Endothelial cell (in vitro differentiated cells): ENCODE results near the gene ERMP1. TPM values are rescaled to one million over a fixed set of nuclear protein-coding genes. Genes with fewer than 3 reads are reported as not detected.
A peak's percentile ranks its signal among the peaks of the same experiment; 100 is the strongest.

Experiments
- DNase-seq: peaks from one replicate; pipeline ENCODE4 v3.0.0; 2021; ENCODE audit warnings: low spot score
- H3K27ac Mint-ChIP-seq: one replicate; pipeline ENCODE4 v1.8.0; 2021; ENCODE audit warnings: mixed read lengths, inconsistent platforms; ENCODE audit not compliant: unreplicated experiment
- H3K27me3 Mint-ChIP-seq: one replicate; pipeline ENCODE4 v1.8.0; 2021; ENCODE audit warnings: mild to moderate bottlenecking, moderate library complexity, mixed read lengths, inconsistent platforms; ENCODE audit not compliant: unreplicated experiment
- H3K36me3 Mint-ChIP-seq: one replicate; pipeline ENCODE4 v1.8.0; 2021; ENCODE audit warnings: mild to moderate bottlenecking, low read depth, mixed read lengths, inconsistent platforms; ENCODE audit not compliant: unreplicated experiment
- H3K4me1 Mint-ChIP-seq: one replicate; pipeline ENCODE4 v1.8.0; 2021; ENCODE audit warnings: mild to moderate bottlenecking, mixed read lengths, inconsistent platforms; ENCODE audit not compliant: unreplicated experiment
- H3K4me3 Mint-ChIP-seq: one replicate; pipeline ENCODE4 v1.8.0; 2021; ENCODE audit warnings: mild to moderate bottlenecking, mixed read lengths, inconsistent platforms; ENCODE audit not compliant: unreplicated experiment
- H3K9me3 Mint-ChIP-seq: one replicate; pipeline ENCODE4 v1.8.0; 2021; ENCODE audit warnings: mixed read lengths, inconsistent platforms; ENCODE audit not compliant: unreplicated experiment
- total RNA-seq: library from RNA; stranded (reverse); fragmentation: NEBNext Ultra II Directional; extraction: Animal tissue kit (Norgen Biotek cat#: 25700); gene quantifications from one replicate; pipeline ENCODE4 v1.2.1, GENCODE V29; 2021; ENCODE audit not compliant: unreplicated experiment
- TF ChIP-seq, protein P1 (sequence below): fragments of 200-600 bp; sonication (generic); IDR thresholded peaks from one replicate; pipeline ENCODE4 v1.5.0; 2021; ENCODE audit warnings: antibody characterized with exemption; ENCODE audit not compliant: unreplicated experiment

The ERMP1 gene
- total RNA-seq, 1 donor from 2014 or later = 13.4 TPM

DNA sequence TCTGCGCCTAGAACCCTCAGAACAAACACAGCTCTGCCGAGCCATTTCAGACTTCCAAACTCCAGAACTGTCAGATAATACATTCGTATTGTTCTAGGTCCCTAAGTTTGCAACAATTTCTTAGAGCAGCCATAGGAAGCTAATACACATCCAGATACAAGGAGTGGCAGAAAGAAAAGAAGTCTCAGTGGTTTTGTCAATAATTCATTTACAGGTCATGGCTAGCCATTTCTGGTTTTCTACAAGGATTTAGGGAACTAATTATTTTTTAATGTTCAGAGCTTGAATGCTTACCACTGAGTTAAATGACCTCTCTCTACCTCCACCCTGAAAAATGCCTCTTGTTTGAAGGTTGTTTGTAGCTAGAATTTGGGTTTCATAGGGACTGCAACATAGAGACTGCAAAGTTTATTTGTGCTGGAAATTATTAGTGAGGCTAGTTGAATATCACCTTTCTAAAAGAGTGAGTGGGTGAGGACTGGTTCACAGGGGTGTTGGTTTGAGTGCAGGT lies 15.5 kb upstream of the ERMP1 start:
- no peak for DNase-seq
- TF ChIP-seq, protein P1, sequence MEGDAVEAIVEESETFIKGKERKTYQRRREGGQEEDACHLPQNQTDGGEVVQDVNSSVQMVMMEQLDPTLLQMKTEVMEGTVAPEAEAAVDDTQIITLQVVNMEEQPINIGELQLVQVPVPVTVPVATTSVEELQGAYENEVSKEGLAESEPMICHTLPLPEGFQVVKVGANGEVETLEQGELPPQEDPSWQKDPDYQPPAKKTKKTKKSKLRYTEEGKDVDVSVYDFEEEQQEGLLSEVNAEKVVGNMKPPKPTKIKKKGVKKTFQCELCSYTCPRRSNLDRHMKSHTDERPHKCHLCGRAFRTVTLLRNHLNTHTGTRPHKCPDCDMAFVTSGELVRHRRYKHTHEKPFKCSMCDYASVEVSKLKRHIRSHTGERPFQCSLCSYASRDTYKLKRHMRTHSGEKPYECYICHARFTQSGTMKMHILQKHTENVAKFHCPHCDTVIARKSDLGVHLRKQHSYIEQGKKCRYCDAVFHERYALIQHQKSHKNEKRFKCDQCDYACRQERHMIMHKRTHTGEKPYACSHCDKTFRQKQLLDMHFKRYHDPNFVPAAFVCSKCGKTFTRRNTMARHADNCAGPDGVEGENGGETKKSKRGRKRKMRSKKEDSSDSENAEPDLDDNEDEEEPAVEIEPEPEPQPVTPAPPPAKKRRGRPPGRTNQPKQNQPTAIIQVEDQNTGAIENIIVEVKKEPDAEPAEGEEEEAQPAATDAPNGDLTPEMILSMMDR = no peak
- Mint-ChIP-seq H3K4me1 (peaks cover 47% of the 10 kb centered on the region), H3K27me3 (peaks cover 2% of the 10 kb centered on the region), H3K4me3 (no peak overlapping the region), H3K36me3 (no peaks in the 10 kb centered on the region), H3K27ac (no peak overlapping the region), H3K9me3 (no peaks in the 10 kb centered on the region)

DNA sequence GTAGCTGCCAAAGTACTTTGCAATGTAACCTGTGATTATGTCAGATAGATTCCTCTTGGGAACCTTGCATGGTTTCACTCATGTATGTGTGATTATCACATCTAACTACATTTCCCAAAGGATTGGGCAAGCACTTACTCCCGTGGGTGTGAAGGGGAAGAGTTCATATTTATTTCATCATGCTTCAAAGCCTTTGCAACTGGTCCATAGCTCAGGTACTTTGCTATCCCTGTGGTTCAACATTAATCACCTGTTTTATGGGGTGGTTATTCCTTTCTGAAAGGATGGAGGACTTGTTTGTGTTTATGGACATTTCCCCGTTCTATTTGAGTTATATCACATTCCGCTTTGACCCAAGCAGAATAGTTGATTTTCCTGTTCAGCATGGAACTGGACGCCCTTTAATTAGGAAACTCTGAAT lies 13.6 kb upstream of the ERMP1 start:
- Mint-ChIP-seq H3K4me3 (no peak overlapping the region), H3K27me3 (peaks cover 2% of the 10 kb centered on the region), H3K36me3 (no peaks in the 10 kb centered on the region), H3K4me1 (peaks cover 46% of the 10 kb centered on the region), H3K27ac (no peak overlapping the region), H3K9me3 (no peaks in the 10 kb centered on the region)
- TF ChIP-seq, protein P1 = no peak
- DNase-seq = no peak

GRCh38 chr9:5846096-5846495 lies 13.2 kb upstream of the ERMP1 start:
- peak overlapping the region; percentile 45 for H3K27ac Mint-ChIP-seq
- H3K9me3 Mint-ChIP-seq = no peaks in the 10 kb centered on the region
- DNase-seq = no peak
- peaks cover 2% of the 10 kb centered on the region for H3K27me3 Mint-ChIP-seq
- H3K4me1 Mint-ChIP-seq = peaks cover 43% of the 10 kb centered on the region
- TF ChIP-seq, protein P1 = no peak
- no peak overlapping the region for H3K4me3 Mint-ChIP-seq
- H3K36me3 Mint-ChIP-seq = no peaks in the 10 kb centered on the region

GRCh38 chr9:5845157-5845531 lies 12.2 kb upstream of the ERMP1 start:
- Mint-ChIP-seq H3K9me3 (no peaks in the 10 kb centered on the region), H3K4me3 (no peak overlapping the region), H3K36me3 (no peaks in the 10 kb centered on the region), H3K4me1 (peaks cover 36% of the 10 kb centered on the region), H3K27ac (peak overlapping the region; percentile 62), H3K27me3 (no peaks in the 10 kb centered on the region)
- DNase-seq = no peak
- TF ChIP-seq, protein P1 = no peak

GRCh38 chr9:5843794-5844471 lies 11.0 kb upstream of the ERMP1 start:
- peaks cover 36% of the 10 kb centered on the region for H3K4me1 Mint-ChIP-seq
- H3K4me3 Mint-ChIP-seq = no peak overlapping the region
- no peaks in the 10 kb centered on the region for H3K36me3 Mint-ChIP-seq
- TF ChIP-seq, protein P1 = no peak
- DNase-seq = peak; percentile 31
- H3K9me3 Mint-ChIP-seq = no peaks in the 10 kb centered on the region
- H3K27ac Mint-ChIP-seq = peak overlapping the region; percentile 62
- no peaks in the 10 kb centered on the region for H3K27me3 Mint-ChIP-seq
